Mucosa of descending colon (tissue), 3 donors: ENCODE data around the gene KIF21B. TPM values are rescaled to one million over a fixed set of nuclear protein-coding genes. Genes with fewer than 3 reads are reported as not detected.

ENCODE experiments used
- ATAC-seq: fragments of 200-7000 bp; cut with Tn5 transposase; one replicate; pipeline ENCODE4 v1.9.1; 2020; ENCODE audit warnings: mild to moderate bottlenecking, moderate library complexity
- DNase-seq, 3 donors: peaks; one replicate each; pipeline ENCODE4 v3.0.0-alpha.2; 2020
- H3K36me3 ChIP-seq: fragments of 200-600 bp; one replicate; pipeline ENCODE4 v1.8.0; 2021; ENCODE audit warnings: low read depth, mild to moderate bottlenecking
- H3K4me1 ChIP-seq: fragments of 200-600 bp; one replicate; pipeline ENCODE4 v1.8.0; 2021; ENCODE audit warnings: low read depth, mild to moderate bottlenecking
- H3K4me3 ChIP-seq: fragments of 200-600 bp; one replicate; pipeline ENCODE4 v1.8.0; 2021; ENCODE audit warnings: mild to moderate bottlenecking
- H3K9me3 ChIP-seq: fragments of 200-600 bp; one replicate; pipeline ENCODE4 v1.8.0; 2021; ENCODE audit warnings: mild to moderate bottlenecking
- intact Hi-C, 2 donors: fragments of 100-400 bp; cut with DNase I in 1 of 2; cut with micrococcal nuclease in 1 of 2; formaldehyde crosslinking; loops; one replicate each; pipeline versions ENCODE4 v1.11.0 to v1.11.1; 2022; cut with DNase I, micrococcal nuclease
- total RNA-seq, 3 donors: library from RNA; stranded (reverse); fragmentation: NEBNext Ultra II Directional in 2 of 3; extraction: Animal tissue kit (Norgen Biotek cat#: 25700) in 2 of 3; gene quantifications; one replicate each; pipeline versions ENCODE4 v1.2.1 to v1.2.4, GENCODE V29; 2021 to 2023
- TF ChIP-seq, protein P1 (sequence below): fragments of 200-600 bp; IDR thresholded peaks from one replicate; pipeline ENCODE4 v1.8.0; 2022; ENCODE audit warnings: antibody characterized with exemption, mild to moderate bottlenecking
- donor health status: DM: no; HTN: no; CAD: no; lungs with moderate emphysema.
- donor health status: DM: no; HTN: no; CAD: no.
- donor health status: DM: no; HTN: yes; CAD: no.

Gene KIF21B
- total RNA-seq, 3 donors from 2014 or later = 3.2 to 10.5 (median 4.0) TPM

DNA sequence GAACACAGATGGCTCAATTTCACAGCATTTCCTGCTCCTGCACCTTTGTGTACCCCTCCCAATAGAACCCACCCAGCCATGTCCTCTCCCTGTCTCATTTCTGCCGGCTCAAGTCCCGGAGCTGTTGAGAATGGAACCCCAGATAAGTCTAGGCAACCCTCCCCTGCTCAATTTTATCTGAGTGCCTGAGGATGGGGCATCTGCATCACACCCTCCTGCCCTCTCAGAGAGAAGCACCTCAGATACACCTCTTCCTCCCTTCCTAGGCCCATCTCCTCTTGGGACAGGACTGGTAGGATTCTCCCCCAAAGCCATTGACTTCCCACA is 1.1 kb downstream of the KIF21B start:
- Histone ChIP-seq H3K4me3 (no peak overlapping the region), H3K4me1 (peaks cover 40% of the 10 kb centered on the region), H3K9me3 (no peaks in the 10 kb centered on the region), H3K36me3 (no peaks in the 10 kb centered on the region)
- intact Hi-C loops = no loop called here
- ATAC-seq (no peak), DNase-seq (no peak)
- TF ChIP-seq, protein P1, sequence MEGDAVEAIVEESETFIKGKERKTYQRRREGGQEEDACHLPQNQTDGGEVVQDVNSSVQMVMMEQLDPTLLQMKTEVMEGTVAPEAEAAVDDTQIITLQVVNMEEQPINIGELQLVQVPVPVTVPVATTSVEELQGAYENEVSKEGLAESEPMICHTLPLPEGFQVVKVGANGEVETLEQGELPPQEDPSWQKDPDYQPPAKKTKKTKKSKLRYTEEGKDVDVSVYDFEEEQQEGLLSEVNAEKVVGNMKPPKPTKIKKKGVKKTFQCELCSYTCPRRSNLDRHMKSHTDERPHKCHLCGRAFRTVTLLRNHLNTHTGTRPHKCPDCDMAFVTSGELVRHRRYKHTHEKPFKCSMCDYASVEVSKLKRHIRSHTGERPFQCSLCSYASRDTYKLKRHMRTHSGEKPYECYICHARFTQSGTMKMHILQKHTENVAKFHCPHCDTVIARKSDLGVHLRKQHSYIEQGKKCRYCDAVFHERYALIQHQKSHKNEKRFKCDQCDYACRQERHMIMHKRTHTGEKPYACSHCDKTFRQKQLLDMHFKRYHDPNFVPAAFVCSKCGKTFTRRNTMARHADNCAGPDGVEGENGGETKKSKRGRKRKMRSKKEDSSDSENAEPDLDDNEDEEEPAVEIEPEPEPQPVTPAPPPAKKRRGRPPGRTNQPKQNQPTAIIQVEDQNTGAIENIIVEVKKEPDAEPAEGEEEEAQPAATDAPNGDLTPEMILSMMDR = no peak

DNA sequence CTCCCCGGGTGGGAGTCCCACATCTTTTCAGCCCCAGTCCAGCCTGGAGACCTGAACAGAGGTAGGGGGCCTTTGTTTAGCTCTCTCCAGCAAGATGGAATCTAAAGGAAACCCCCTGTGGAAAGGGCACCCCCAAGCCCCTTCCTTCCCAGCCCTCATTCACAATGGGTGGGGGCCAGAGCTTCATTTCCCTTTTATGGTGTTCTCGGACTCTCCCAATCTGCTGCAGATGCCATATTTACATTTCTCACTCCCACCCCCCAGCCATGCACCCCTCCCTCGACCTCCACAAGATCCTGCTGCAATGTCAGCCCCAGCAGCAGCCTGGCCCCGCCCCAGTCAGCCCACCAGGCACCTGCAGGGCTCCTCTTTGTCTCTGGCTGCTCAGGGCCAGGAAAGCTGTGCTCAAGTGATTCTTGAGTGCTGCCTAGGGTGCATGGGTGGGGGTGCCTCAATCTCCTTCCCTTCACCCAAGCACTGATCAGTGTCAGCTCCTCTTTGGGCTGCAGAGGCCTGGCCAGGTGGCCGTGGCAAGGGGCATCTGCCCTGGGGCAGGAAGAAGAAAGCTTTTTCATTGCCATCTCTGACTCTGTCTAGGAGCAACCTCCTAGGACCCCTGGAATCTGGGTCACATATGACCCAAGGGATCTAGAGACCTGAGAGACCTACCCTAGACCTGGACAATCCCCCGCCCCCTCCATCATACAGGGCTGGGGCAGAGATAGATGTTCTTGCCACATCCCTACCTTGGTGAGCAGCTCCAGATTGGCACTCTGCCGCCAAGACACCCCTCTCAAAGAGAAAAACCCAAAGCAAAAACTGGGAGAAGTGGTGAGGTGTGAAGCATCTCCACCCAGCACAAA is 1.7 kb downstream of the KIF21B start:
- Histone ChIP-seq H3K9me3 (no peaks in the 10 kb centered on the region), H3K4me3 (no peak overlapping the region), H3K36me3 (no peaks in the 10 kb centered on the region), H3K4me1 (peaks cover 36% of the 10 kb centered on the region)
- DNase-seq (peak in 2 of 3 donors; percentile 41 to 47), ATAC-seq (no peak)
- intact Hi-C loops = no loop called here
- TF ChIP-seq, protein P1 = no peak

DNA sequence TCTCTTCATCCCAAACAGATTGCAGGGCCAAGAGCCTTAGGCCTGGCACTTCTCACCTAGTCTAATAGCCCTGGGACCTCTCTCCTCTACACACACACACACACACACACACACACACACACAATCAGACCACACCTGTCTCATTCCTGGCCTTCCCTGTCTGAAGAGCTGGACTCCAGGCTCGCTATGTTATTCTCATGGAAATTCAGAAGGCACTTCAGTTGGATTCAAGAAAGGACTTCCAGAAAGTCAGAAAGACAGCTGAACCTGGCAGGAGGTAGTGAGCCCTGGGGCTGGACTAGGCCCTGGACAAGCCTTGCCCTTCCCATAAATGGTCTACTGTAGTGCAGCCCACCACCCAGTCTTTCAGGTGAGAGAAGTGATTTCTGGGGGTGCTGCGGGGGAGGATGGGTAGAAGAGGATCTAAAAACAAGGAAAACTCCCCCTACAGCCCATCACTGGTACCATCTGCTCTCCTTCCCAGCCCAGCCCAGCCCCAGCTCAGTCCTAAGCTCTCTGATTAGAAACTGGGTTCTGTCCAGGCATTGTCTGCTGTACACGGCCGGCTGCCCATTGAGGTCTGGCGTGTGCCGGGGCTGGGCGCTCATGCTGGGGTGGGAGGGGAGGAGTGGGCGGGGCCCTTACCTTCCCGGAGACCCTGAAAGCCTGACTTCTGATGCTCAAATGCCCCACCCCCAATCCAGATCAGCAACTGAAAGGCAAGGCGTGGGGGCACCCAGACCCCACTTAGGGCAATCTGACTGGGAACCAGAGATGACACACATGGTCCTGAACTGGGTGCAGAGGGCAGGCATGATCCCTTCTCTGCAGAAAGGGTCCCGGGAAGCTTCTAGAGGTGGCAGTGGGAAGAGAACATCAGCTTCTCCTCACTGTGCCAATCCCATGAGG is 2.5 kb downstream of the KIF21B start:
- intact Hi-C loops = no loop called here
- H3K4me3 ChIP-seq = no peak overlapping the region
- ATAC-seq (peak; percentile 11), DNase-seq (peak; percentile 44 to 66 (median 47))
- H3K4me1 ChIP-seq = peaks cover 45% of the 10 kb centered on the region
- H3K36me3 ChIP-seq = no peaks in the 10 kb centered on the region
- H3K9me3 ChIP-seq = no peaks in the 10 kb centered on the region
- TF ChIP-seq, protein P1 = no peak

DNA sequence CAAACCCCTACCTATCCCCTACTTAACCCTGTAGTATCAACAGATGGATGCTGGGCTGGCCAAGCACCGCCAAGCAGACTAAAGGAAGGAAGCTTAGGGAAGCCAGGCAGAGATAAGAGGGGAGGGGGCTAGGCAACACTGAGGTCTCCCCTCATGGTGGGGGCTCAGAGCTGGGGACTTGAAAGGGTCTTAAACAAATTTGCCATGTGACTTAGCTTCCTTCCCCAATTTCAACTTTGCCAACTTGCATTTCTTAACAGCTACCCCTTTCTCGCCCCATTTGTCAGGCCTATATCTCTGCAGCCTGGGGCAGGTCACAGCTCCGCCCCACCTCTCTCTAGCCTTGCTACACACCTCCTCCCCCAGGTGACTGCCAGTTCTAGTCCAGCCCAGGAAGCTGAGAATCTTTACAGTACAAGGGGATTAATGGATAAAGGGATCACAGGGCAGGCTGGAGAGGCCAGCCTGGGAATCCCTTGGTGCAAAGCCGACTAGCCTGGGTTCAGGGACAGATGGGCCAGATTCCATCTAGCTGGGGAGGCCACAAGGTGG is 3.4 kb downstream of the KIF21B start:
- TF ChIP-seq, protein P1 = no peak
- peaks cover 48% of the 10 kb centered on the region for H3K4me1 ChIP-seq
- H3K36me3 ChIP-seq = no peaks in the 10 kb centered on the region
- peak; percentile 50 for ATAC-seq
- no peak overlapping the region for H3K4me3 ChIP-seq
- intact Hi-C loops = no loop called here
- H3K9me3 ChIP-seq = no peaks in the 10 kb centered on the region
- peak; percentile 47 to 71 (median 55) for DNase-seq

DNA sequence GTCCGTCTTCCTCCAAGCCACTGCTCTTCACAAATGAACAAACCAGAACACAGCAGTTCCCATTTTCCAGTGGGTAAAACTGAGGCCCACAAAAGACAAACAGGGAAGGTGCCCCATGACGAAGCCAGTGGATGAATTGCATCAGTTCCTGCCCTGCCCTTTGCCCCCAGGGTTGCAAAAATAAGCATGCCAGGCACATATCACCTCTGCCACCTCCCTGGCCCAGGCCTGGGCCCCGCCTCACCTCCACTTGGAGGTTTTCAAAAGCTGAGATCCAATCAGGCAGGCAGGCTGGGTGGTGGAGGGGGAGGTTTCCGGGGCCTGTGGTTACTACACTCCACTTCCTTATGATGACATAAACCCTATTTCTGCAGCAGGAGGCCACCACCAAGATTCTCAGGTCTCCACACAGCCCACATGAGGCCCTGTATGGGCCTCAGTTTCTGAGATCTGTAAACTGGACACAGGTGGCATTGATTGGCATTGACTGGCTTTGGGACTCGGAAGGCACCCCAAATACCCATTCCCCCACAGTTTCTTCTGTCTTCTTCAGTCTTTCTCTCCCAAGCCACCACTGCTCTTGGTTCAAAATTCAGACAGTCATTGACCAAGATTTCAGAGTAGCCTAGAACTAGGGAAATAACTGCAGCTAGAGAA is 4.1 kb downstream of the KIF21B start:
- H3K4me3 ChIP-seq = no peak overlapping the region
- H3K36me3 ChIP-seq = no peaks in the 10 kb centered on the region
- ATAC-seq (peak; percentile 82), DNase-seq (peak; percentile 85 to 95 (median 87))
- TF ChIP-seq, protein P1 = no peak
- intact Hi-C loops = no loop called here
- peaks cover 49% of the 10 kb centered on the region for H3K4me1 ChIP-seq
- no peaks in the 10 kb centered on the region for H3K9me3 ChIP-seq
